Measurements from ENCODE around the gene PADI3.

DNA sequence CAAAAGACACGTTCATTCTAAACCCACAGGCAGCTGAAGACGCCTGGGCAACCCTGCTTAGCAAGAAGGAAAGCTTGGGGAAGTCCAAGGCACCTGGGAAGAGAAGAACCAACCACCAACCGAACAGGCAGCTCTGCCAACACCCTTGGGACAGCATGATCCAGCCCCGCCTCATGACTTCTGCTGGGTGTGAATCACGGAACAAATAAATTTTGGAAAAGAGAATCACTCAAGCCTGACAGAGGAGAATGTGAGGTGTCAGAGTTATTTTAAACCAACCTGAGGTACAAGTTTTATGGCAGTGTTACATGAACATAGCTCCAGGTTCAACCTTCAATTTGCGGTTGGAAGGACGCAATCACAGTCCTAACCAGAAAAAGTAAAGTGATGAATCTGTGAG, 49.1 kb downstream of the PADI3 start:
- TF ChIP-seq, protein P1, sequence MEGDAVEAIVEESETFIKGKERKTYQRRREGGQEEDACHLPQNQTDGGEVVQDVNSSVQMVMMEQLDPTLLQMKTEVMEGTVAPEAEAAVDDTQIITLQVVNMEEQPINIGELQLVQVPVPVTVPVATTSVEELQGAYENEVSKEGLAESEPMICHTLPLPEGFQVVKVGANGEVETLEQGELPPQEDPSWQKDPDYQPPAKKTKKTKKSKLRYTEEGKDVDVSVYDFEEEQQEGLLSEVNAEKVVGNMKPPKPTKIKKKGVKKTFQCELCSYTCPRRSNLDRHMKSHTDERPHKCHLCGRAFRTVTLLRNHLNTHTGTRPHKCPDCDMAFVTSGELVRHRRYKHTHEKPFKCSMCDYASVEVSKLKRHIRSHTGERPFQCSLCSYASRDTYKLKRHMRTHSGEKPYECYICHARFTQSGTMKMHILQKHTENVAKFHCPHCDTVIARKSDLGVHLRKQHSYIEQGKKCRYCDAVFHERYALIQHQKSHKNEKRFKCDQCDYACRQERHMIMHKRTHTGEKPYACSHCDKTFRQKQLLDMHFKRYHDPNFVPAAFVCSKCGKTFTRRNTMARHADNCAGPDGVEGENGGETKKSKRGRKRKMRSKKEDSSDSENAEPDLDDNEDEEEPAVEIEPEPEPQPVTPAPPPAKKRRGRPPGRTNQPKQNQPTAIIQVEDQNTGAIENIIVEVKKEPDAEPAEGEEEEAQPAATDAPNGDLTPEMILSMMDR (IDR thresholded peaks at IDR 0.05): no peak
- TF ChIP-seq EP300 (IDR thresholded peaks at IDR 0.05) (no peak), POLR2A (IDR thresholded peaks at IDR 0.05) (no peak)
